GM19468 (cell line): ENCODE results near the gene XNDC1N.

Source experiments
- ATAC-seq: cut with Tn5 transposase; IDR thresholded peaks from one replicate; pipeline ENCODE4 v1.9.1; 2021; ENCODE audit warnings: mild to moderate bottlenecking, moderate library complexity, moderate number of reproducible peaks; ENCODE audit not compliant: unreplicated experiment; ENCODE audit errors: extremely low read depth

XNDC1N gene, protein sequence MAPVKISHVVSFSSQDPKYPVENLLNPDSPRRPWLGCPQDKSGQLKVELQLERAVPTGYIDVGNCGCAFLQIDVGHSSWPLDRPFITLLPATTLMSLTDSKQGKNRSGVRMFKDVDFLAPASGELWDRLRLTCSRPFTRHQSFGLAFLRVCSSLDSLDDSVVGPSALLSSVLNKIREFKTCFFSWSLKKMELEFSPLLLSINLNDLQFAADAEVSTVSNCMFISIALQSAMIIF

DNA sequence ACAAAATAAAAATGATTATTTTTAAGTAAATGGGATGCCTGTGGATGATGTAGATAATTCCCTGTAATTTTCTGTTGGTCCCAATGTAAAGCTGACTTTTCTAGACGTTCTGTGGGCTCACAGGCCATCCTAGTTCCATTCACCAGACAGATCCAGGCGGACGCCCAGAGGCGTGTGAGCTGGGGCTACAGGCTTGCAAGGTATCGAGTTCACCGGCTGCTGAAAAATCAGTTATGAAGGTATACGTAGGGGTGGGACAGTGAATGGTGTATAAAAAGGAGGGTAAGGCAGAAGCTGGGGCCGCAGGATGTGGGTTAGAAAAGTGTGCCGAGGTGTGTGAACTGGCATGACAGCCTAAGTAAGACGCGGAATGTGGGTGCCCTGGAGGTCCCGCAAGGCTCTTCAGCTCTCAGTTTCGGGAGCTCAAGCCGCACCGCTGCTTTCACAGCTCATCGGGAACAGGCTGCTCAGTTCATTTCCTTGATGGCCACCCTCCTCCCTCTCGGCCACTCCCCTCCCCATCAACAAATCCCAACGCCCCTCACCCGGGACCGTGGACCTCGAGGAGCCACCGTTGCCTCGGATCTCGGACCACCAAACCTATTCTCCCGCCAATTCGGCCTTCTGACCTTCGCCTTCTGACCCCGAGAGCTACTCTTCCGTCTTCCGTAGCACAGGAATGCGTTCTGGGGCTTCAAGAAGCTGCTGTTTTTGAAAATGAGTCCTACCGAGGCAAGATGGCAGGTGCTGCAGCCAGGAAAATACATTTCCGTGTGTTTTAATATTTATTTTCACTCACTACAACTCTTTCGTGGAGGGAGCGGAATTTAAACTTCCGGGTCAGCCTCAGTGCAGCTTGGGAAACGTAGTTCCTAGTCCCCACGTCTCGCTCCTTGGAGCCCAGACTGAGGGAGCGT lies at the start of gene XNDC1N:
Gene XNDC1N (minus strand): TSS at position 775 of the 917 bp plus-strand sequence. CDS start 5,241 bp downstream, outside the sequence.
- ATAC-seq, result peak; percentile 45

DNA sequence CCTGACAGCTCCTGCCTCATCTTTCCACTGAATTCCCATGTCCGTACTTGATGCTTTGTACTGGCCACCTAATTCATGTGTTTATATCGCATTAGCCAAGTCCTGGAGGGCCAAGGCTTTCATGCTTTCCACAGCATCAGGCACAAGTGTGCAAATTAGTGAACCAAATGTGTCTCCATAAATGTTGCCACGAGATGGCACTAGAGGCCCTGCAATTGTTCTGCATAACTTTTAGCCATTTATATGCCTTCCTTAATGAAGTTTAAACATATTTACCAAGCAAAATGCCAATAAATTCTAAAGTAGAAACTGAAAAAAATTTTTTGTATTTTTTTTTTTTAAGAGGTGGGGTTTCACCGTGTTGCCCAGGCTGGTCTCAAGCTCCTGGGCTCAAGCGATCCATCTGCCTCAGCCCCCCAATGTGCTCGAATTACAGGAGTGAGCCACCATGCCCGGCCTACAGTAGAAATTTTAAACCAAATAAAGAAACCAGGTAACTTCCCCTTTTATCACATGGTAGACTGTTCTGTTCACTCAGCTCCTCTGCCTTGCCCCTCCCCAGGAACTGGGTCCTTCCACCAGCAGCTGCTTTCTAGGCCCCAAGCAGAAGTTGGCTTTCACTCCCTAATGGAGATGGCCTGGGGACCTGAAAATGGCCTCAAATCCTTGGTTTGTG lies 49.5 kb upstream of the XNDC1N start:
- ATAC-seq, result no peak

DNA sequence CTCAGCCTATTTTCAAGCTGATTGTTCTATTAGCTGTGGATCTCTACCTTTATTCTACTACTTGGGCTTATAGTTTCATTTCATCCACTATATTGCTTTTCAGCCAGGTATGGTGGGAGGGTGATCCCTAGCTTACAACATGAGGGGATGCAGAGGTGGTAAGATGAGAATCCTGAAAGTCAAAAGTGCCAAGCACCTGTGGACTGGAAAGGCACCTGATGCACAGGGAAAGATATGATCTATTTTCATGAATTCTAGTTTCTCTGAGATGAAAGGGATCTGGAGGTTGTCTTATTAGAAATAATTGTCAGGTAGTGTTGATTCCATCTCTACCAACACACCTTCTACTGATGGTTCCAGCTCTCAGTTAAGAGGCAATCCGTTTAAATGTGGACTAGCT lies 48.7 kb upstream of the XNDC1N start:
- ATAC-seq, result no peak

DNA sequence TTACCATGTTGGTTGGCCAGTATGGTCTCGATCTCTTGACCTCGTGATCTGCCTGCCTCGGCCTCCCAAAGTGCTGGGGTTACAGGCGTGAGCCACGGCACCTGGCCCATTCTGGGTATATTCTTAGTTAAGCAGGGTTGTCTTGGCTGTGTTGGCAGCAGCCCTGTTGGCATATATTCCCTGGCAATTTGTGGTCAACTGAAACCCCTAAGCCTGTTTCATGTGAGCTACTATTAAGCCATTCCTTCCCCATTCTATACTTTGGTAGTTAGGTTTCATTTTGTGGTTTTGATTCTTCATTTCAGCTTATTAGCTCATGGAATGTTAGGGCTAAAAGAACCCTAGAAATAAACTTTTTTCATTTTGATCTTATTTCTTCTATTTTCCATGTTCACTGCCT lies 48.2 kb upstream of the XNDC1N start:
- ATAC-seq, result no peak

DNA sequence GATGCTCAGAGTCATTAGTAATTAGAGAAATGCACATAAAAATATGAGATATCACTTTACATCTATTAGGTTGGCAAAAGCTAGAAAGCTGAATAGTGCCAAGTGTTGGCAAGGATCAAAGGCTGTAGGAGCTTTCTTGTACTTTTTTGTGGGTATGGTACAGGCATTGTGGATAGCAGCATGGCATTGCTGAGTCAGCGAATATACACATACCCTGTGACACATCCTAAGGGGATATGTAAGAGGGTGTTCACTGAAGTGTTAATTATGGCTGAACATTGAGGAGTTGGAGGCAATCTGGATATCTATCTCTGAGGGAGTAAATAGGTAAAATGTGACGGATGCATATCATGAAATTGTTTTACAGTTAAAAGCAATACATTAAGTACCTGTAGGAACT lies 43.3 kb upstream of the XNDC1N start:
- ATAC-seq, result no peak

DNA sequence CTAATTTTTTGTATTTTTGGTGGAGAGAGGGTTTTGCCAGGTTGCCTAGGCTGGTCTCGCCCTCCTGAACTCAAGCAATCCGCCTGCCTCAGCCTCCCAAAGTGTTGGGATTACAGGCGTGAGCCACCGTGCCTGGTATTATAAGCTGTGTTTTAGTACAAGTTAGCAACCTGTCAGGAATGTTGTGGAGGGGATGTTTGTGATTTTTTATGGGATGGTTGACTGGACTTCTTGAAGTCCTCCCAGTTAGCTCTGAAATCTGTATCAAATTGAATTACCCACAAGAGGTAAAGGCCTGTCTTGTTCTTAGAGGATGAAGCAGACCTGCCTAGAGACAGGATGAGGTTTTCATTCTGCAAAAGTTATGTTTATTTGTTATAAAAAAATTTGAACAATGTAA lies 36.2 kb upstream of the XNDC1N start:
- ATAC-seq, result no peak

DNA sequence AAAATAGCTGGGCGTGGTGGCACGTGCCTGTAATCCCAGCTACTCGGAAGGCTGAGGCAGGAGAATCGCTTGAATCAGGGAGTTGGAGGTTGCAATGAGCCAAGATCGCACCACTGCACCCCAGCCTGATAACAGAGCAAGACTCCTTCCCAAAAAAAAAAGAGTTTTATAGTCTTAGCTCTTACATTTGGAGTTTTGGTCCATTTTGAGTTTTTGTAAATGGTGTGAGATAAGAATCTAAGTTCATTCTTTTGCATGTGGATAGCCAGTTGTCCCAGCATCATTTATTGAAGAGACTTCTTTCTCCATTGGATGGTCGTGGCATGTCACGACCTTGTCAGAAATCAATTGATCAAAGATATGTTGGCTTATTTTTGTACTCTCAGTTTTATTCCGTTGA lies 35.1 kb upstream of the XNDC1N start:
- ATAC-seq, result no peak

DNA sequence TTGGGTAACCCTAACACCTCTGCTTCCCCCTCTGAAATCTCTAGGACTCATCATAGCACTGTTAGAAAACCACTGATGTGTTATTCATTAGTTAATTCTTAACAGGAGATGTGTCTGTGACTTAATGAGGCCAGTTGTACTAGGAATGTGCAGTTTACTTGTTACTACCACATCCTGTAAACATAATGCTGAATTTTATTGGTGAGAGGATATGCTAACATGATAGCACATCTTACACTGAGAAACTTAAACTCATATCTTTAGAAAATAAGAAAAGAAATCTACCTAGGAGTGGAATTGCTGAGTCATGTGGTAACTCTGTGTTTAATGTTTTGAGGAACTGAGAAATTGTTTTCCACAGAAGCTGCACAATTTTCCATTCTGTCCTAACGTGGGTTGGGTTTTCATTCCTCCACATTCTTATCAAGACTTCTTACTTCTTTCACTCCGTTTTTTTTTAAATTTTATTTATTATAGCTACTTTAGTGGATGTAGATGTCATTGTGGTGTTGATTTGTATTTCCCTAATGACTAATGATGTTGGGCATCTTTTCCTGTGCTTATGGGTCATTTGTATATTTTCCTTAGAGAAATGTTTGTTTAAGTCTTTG lies 34.1 kb upstream of the XNDC1N start:
- peak; percentile 49 for ATAC-seq

DNA sequence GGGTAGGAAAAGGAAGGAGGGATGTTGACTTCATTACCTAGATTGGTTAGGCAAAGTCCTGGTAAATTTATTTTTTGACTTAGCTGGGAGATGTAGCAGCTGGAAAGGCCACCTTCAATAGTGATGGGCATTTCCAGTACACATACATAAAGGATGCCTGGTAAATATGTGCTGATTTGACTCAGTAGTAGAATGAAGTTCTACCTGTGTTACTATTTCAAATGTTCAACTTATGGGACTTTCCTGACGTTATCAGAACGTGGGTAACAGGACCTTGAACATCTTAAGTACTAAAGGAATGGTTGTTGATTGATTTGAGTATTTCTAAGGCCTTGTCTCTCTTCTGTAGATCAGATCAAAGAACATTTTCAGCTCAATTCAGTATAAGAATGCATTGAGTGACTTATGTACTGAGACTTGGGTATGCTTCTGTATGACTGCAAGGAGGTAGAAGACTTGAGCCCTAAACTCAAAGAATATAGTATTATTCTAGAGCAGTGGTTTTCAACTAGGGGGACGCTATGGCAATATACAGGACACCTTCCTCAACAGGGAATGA lies 27.6 kb upstream of the XNDC1N start:
- ATAC-seq, result no peak

DNA sequence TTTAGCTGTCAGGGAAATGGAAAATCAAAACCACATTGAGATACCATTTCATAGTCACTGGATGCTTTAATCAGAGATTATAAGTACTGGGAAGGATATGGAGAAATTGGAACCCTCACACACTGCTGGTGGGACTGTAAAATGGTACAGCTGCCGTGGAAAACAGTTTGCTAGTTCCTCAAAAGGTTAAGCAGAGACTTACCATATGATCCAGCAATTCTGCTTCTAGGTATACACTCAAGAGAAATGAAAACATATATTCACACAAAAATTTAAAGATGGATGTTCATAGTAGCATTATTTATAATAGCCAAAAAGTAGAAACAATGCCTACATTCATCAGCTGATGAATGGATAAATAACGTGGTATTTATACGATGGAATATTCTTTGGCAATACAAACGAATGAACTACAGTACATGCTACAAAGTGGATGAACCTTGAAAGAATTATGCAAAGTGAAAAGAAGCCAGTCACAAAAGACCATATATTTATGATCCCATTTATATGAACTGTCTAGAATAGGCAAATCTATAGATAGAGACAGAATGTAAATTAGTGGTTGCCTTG lies 23.4 kb upstream of the XNDC1N start:
- no peak for ATAC-seq

DNA sequence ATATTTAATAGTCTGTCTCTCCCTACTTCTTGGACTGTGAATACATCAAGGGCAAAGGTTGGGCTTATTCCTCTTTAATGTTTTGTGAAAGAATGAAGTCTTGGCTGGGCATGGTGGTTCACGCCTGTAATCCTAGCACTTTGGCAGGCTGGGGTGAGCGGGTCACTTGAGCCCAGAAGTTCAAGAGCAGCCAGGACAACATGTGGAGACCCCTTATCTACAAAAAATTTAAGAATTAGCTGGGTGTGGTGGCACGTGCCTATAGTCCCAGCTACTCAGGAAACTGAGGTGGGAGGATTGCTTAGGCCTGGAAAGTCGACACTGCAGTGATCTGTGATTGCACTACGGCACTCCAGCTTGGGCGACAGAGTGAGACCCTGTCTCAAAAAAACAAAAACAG lies 20.6 kb upstream of the XNDC1N start:
- no peak for ATAC-seq

DNA sequence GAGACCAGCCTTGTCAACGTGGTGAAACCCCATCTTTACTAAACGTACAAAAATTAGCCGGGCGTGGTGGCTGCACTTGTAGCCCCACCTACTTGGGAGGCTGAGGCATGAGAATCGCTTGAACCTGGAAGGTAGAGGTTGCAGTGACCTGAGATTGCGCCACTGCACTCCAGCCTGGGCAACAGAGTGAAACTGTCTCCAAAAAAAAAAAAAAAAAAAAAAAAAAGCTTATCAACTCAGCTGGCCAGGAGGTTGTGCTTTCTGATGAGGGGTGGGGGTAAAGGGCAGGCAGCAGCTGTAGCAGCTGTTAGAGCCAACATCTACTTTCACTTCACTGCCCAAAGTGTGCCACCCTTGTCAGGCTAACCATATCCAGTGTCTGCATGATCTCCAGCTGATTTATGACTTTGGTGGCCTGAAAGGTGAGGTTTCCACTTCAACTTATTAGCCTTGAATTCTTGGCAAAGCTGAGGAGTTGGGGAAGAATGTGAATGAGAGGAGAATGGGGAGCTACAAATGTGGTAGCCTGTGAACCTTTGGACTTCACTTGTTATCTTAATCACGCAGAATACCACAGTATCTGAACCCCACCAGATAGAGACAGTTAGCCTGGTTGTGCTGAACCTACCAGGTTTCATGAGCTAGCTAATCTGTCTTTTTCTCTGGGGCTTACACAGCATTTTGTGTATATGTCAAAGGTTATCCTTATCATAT lies 20.1 kb upstream of the XNDC1N start:
- no peak for ATAC-seq

DNA sequence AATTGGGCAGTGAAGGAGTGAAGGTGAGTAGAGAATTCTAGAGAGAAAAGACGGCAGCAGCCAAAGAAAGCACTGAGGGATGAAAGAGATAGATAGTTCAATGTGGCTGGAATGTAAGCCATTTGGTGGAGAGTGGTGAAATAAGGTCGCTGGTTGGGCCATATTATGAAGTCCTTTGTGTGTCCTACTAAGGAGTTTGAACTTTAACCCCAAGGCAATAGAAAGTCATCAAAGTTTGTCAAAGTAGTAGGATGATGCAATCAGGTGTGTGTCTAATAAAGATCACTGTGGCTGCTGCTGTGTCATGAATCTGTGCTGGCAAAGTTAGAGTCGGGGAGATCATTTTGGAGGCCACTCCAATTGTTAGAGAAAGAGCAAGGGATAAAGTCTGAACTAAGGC lies 19.1 kb upstream of the XNDC1N start:
- ATAC-seq, result no peak

DNA sequence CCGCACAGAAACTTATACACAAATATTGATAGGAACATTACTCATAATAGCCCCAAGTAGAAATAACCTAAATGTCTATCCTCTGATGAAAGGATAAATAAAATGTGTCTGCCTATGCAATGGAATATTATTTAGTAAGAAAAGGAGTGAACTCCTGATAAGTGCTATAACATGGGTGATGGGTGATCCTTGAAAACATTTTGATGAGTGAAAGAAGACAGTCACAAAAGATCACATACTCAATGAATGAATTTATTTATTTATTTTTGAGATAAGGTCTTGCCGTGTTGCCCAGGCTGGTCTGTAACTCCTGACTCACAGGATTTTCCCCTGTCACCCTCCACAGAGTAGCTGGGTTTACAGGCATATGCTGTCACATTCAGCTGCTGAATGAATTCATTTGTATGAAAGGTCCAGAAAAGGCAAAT lies 17.8 kb upstream of the XNDC1N start:
- no peak for ATAC-seq

DNA sequence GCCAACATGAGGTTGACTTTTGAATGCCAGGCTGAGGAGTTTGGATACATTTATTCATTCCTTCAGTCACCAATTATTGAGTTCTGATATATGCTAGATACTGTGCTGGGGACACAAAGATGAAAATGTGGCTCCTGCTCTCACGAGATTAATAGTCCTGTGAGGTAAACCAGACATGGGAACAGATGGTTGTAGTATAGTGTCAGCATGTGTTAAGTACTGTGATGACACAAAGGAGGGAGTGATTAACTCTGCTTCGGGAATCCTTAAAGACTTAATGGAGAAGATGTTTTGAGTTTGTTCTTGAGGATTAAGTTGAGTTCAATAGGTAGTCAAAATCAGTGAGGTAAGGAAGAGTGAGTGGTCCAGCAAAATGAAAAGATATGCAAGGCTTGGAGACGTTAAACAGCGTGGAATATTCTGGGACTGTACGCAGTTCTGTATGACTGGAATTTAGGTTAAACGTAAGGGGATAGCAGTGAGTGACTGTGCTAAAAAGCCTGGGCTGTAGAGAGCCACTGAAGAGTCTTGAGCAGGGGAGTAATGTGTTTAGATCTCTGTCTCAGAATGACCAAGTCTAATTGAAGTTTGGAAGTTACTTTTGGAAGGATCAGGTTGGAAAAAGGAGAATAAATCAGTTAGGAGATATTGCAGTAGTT lies 12.3 kb upstream of the XNDC1N start:
- no peak for ATAC-seq

DNA sequence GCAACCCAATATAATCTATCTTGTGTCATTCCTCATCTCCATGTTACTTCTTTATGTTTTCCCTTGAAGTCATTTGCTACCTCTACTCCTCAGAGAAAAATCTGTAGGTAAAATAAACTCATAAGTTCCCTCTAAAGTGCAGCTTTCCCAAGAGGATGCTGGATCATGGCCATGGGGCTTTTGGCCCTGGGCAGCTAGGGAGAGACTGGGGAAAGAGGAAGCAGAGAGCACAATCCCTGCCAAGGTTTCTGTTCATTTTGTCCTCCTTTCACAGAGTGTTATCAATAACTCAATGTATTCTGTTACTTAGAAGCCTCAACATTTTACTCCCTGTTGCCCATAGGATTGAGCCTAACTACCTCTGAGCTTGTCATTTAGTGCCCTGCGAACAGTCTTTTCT lies 9.4 kb upstream of the XNDC1N start:
- ATAC-seq, result no peak

DNA sequence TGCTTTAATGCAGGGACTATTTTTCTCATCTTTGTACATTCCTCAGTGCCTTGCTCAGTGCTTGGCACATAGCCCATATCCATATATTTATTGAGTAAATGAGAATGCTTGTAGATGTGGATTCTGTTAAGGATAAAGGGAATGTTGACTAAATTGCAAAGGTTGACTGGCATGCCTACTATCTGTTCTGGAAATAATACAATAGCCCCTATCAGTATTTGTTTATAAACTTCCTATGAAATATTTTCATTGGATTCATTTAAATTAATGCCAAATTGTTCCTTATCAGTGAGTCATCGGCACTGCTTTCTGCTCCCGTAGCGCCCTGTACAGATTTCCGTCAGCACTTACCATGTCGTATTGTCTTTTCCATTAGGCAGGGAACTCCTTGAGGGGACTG lies 8.4 kb upstream of the XNDC1N start:
- ATAC-seq, result no peak

DNA sequence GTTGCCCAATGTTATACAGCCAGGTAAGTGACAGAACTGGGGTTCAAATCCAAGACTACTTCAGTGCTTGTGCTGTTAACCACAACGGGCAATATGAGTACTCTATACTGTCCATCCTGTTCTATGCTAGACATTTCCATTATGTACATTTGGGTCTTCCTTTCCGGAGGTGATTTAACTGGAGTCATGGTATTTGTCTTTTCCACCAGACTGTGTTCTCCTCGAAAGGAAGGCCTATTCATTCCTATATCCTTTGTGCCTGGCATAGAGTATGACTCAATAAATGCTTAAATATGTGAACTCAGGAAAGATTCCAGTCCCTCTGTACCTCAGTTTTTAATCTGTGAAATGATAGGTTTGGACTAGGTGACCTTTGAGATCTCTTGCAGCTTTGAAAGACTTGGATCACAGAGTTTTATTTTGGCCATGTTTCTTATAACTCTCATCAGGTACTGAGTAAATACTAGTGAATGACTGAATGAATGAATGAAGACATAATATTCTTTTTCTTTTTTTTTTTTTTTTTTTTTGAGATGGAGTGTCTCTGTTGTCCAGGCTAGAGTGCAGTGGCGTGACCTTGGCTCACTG lies 7.0 kb upstream of the XNDC1N start:
- no peak for ATAC-seq

DNA sequence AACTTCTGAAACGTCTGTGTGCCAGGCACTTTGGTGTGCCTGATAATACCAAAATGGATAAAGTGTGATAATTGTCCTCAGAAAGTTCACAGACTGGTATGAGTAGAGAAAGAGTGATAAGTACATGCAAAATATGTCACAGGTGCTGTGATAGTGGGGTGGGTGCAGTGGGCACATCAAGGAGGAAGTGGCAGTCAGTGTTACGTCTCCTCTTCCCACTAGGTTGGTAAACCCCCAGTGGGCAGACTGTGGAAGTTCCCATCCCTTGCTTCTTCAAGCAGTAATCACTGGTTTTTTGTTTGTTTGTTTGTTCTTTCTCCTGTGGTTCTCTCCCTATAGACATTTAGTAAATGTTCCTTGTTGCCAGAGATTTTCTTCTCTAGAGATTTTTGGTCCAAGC lies 5.8 kb upstream of the XNDC1N start:
- ATAC-seq, result no peak
